ENCODE measurements around the gene RSL24D1. TPM values are rescaled to one million over a fixed set of nuclear protein-coding genes. Genes with fewer than 3 reads are reported as not detected.

RSL24D1 gene
- total RNA-seq, 1 donor from 2014 or later: 47.0 TPM

Other genes with a start within 250 kb of the RSL24D1 start
- 5.7 TPM for gene RAB27A, start 92.9 kb upstream of the RSL24D1 start, total RNA-seq
- gene PIGBOS1, start 122.2 kb upstream of the RSL24D1 start, total RNA-seq: 6.3 TPM
- gene PIGB, start 122.3 kb upstream of the RSL24D1 start, total RNA-seq: 4.2 TPM
- gene CCPG1, start 211.4 kb upstream of the RSL24D1 start, total RNA-seq: 82.5 TPM
- gene PIERCE2, start 211.6 kb upstream of the RSL24D1 start, total RNA-seq: 7.2 TPM

Measured in left ventricle myocardium superior (tissue), 1 donor.